GM20000 (cell line): ENCODE measurements around the gene WNT3A.

ENCODE experiments used
- DNase-seq: peaks from one replicate; pipeline ENCODE4 v3.0.0; 2012; ENCODE audit warnings: low spot score
- CTCF ChIP-seq: IDR thresholded peaks from 2 replicates; pipeline ENCODE4 v1.5.1; 2012; ENCODE audit warnings: mild to moderate bottlenecking, control low read depth; ENCODE audit errors: extremely low read depth, missing control alignments

The WNT3A gene

GRCh38 chr1:228082214-228082917 lies 75.6 kb downstream of the WNT3A start, which contains the start of gene ARF1:
TSS of gene ARF1 (plus strand) at chr1:228082708. CDS start at chr1:228097115, 14,407 bp downstream.
- TF ChIP-seq CTCF: no peak
- peak; percentile 100 for DNase-seq

- no peak for DNase-seq
- TF ChIP-seq CTCF: no peak
These were observed 76.4 kb downstream of the WNT3A start for GRCh38 chr1:228082918-228083870.

GRCh38 chr1:228083871-228084278 lies 77.1 kb downstream of the WNT3A start:
- no peak for TF ChIP-seq CTCF
- no peak for DNase-seq

- no peak for DNase-seq
- TF ChIP-seq CTCF: no peak
These were observed 77.5 kb downstream of the WNT3A start for GRCh38 chr1:228084325-228084724.

- no peak for DNase-seq
- no peak for TF ChIP-seq CTCF
These were observed 78.0 kb downstream of the WNT3A start for GRCh38 chr1:228084797-228085196.

- no peak for TF ChIP-seq CTCF
- no peak for DNase-seq
These were observed 78.6 kb downstream of the WNT3A start for GRCh38 chr1:228085287-228085951.

GRCh38 chr1:228087771-228088251 lies 81.0 kb downstream of the WNT3A start:
- DNase-seq: no peak
- TF ChIP-seq CTCF: no peak
